ENCODE results near the gene RND1. TPM values are rescaled to one million over a fixed set of nuclear protein-coding genes. Genes with fewer than 3 reads are reported as not detected.
A peak's percentile ranks its signal among the peaks of the same experiment; 100 is the strongest.

RND1 gene
- total and polyA plus RNA-seq, 2 of the 13 experiments (the other 11 are each of a cell fraction or from before 2014, with no cell fraction given) = 1.8 to 1.9 TPM

DNA sequence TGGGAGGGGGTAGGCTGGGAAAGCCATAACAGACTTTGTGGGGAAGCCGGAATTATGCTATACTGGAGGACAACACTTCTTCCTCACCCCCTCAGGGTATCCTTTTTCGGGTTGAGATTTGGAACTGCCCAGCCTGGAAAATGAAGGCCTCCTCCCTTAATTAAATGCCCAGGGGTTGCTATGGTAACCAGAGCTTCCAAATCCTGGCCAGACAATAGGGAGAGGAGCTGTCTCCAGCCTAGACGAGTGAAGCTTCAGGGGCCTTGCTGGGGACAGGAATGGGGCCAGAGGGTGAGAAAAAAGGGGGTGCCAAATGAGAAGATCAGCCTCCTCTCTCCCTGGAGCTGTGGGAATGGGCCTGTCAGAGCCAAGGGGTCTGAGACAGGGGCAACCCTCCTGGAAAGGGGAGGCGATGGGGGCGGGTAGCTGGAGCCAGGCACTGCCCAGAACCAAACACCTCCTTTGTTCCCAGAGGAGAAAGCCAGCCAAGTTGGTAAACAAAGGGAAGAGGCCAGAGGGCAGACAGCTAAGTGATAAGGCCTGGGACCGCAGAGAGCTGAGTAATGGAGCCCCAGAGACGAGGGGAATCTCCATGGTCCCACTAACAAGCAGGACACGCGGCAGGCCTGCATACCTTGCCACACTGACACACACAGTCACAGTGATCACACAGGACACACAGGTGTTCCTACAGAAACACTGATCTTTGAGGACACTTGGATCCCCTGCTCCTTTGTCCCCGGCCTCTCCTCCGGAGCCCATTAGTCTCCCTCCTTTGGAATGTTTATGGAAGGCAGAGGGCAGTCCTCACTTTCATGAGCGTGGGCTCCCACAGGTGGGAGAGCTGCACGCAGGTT lies 17.9 kb upstream of the RND1 start (continued):
- TF ChIP-seq, protein P1, sequence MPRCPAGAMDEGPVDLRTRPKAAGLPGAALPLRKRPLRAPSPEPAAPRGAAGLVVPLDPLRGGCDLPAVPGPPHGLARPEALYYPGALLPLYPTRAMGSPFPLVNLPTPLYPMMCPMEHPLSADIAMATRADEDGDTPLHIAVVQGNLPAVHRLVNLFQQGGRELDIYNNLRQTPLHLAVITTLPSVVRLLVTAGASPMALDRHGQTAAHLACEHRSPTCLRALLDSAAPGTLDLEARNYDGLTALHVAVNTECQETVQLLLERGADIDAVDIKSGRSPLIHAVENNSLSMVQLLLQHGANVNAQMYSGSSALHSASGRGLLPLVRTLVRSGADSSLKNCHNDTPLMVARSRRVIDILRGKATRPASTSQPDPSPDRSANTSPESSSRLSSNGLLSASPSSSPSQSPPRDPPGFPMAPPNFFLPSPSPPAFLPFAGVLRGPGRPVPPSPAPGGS (CRISPR knock-in tag; IDR thresholded peaks at IDR 0.05) = no peak
- TF ChIP-seq, protein P2, sequence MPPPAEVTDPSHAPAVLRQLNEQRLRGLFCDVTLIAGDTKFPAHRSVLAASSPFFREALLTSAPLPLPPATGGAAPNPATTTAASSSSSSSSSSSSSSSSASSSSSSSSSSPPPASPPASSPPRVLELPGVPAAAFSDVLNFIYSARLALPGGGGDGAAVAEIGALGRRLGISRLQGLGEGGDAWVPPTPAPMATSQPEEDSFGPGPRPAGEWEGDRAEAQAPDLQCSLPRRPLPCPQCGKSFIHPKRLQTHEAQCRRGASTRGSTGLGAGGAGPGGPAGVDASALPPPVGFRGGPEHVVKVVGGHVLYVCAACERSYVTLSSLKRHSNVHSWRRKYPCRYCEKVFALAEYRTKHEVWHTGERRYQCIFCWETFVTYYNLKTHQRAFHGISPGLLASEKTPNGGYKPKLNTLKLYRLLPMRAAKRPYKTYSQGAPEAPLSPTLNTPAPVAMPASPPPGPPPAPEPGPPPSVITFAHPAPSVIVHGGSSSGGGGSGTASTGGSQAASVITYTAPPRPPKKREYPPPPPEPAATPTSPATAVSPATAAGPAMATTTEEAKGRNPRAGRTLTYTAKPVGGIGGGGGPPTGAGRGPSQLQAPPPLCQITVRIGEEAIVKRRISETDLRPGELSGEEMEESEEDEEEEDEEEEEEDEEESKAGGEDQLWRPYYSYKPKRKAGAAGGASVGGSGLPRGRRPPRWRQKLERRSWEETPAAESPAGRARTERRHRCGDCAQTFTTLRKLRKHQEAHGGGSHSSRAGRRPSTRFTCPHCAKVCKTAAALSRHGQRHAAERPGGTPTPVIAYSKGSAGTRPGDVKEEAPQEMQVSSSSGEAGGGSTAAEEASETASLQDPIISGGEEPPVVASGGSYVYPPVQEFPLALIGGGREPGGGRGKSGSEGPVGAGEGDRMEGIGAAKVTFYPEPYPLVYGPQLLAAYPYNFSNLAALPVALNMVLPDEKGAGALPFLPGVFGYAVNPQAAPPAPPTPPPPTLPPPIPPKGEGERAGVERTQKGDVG (CRISPR knock-in tag; IDR thresholded peaks at IDR 0.05; ENCODE audit: borderline replicate concordance) = no peak
- TF ChIP-seq ZNF331 (CRISPR knock-in tag; IDR thresholded peaks at IDR 0.05) = peak; percentile 63
- no peak for TF ChIP-seq ZNF496 (CRISPR knock-in tag; IDR thresholded peaks at IDR 0.05; ENCODE audit: insufficient replicate concordance)
- TF ChIP-seq ZFP82 (CRISPR knock-in tag; IDR thresholded peaks at IDR 0.05; ENCODE audit: borderline replicate concordance) = no peak
- TF ChIP-seq RXRA (CRISPR knock-in tag; IDR thresholded peaks at IDR 0.05) = peak; percentile 77
- TF ChIP-seq, protein P3, sequence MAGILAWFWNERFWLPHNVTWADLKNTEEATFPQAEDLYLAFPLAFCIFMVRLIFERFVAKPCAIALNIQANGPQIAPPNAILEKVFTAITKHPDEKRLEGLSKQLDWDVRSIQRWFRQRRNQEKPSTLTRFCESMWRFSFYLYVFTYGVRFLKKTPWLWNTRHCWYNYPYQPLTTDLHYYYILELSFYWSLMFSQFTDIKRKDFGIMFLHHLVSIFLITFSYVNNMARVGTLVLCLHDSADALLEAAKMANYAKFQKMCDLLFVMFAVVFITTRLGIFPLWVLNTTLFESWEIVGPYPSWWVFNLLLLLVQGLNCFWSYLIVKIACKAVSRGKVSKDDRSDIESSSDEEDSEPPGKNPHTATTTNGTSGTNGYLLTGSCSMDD (CRISPR knock-in tag; IDR thresholded peaks at IDR 0.05) = no peak
- peak; percentile 60; the same call in 1 of the 2 replicates for TF ChIP-seq SPEN (CRISPR knock-in tag; IDR thresholded peaks at IDR 0.05; ENCODE audit: low read depth)
- TF ChIP-seq ZNF3 (CRISPR knock-in tag; IDR thresholded peaks at IDR 0.05) = no peak
- TF ChIP-seq, protein P4, sequence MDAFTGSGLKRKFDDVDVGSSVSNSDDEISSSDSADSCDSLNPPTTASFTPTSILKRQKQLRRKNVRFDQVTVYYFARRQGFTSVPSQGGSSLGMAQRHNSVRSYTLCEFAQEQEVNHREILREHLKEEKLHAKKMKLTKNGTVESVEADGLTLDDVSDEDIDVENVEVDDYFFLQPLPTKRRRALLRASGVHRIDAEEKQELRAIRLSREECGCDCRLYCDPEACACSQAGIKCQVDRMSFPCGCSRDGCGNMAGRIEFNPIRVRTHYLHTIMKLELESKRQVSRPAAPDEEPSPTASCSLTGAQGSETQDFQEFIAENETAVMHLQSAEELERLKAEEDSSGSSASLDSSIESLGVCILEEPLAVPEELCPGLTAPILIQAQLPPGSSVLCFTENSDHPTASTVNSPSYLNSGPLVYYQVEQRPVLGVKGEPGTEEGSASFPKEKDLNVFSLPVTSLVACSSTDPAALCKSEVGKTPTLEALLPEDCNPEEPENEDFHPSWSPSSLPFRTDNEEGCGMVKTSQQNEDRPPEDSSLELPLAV (CRISPR knock-in tag; conservative IDR thresholded peaks at IDR 0.05; ENCODE audit: low read depth) = no peak
- TF ChIP-seq TP53 (CRISPR knock-in tag; conservative IDR thresholded peaks at IDR 0.05) = no peak
- TF ChIP-seq, protein P5, sequence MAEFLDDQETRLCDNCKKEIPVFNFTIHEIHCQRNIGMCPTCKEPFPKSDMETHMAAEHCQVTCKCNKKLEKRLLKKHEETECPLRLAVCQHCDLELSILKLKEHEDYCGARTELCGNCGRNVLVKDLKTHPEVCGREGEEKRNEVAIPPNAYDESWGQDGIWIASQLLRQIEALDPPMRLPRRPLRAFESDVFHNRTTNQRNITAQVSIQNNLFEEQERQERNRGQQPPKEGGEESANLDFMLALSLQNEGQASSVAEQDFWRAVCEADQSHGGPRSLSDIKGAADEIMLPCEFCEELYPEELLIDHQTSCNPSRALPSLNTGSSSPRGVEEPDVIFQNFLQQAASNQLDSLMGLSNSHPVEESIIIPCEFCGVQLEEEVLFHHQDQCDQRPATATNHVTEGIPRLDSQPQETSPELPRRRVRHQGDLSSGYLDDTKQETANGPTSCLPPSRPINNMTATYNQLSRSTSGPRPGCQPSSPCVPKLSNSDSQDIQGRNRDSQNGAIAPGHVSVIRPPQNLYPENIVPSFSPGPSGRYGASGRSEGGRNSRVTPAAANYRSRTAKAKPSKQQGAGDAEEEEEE (CRISPR knock-in tag; IDR thresholded peaks at IDR 0.05; ENCODE audit: borderline replicate concordance) = no peak
- TF ChIP-seq YEATS4 (CRISPR knock-in tag; IDR thresholded peaks at IDR 0.05; ENCODE audit: borderline replicate concordance) = no peak
- TF ChIP-seq, protein P6, sequence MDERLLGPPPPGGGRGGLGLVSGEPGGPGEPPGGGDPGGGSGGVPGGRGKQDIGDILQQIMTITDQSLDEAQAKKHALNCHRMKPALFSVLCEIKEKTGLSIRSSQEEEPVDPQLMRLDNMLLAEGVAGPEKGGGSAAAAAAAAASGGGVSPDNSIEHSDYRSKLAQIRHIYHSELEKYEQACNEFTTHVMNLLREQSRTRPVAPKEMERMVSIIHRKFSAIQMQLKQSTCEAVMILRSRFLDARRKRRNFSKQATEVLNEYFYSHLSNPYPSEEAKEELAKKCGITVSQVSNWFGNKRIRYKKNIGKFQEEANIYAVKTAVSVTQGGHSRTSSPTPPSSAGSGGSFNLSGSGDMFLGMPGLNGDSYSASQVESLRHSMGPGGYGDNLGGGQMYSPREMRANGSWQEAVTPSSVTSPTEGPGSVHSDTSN (CRISPR knock-in tag; IDR thresholded peaks at IDR 0.05) = no peak
- no peak for TF ChIP-seq CBX2 (IDR thresholded peaks at IDR 0.05; ENCODE audit: low read depth, low read length)
- no peak for TF ChIP-seq CBX2 (CRISPR knock-in tag; IDR thresholded peaks at IDR 0.05; ENCODE audit: low read depth)
- TF ChIP-seq ZNF230 (CRISPR knock-in tag; IDR thresholded peaks at IDR 0.05) = no peak
- no peak for TF ChIP-seq ZNF761 (CRISPR knock-in tag; conservative IDR thresholded peaks at IDR 0.05)
- TF ChIP-seq ZNF780A (CRISPR knock-in tag; IDR thresholded peaks at IDR 0.05) = no peak

Measured in HepG2 (cell line).